Stimulated activated CD4-positive, alpha-beta T cell treated with anti-CD3 and anti-CD28 coated beads, Interleukin-15, amount 100 ng/mL, for 48 hours (primary cell): ENCODE measurements around the gene DNMBP.
"Not testable (repeated sequence)": the region's sequence is repeated elsewhere in the genome, so short reads cannot be mapped to it uniquely, and the experiment has no call there.

Source experiments
- DNase-seq, 2 donors: peaks; one replicate each; pipeline ENCODE4 v3.0.0-alpha.2; 2020; ENCODE audit warnings: low read depth in 2 of 2

The DNMBP gene

DNA sequence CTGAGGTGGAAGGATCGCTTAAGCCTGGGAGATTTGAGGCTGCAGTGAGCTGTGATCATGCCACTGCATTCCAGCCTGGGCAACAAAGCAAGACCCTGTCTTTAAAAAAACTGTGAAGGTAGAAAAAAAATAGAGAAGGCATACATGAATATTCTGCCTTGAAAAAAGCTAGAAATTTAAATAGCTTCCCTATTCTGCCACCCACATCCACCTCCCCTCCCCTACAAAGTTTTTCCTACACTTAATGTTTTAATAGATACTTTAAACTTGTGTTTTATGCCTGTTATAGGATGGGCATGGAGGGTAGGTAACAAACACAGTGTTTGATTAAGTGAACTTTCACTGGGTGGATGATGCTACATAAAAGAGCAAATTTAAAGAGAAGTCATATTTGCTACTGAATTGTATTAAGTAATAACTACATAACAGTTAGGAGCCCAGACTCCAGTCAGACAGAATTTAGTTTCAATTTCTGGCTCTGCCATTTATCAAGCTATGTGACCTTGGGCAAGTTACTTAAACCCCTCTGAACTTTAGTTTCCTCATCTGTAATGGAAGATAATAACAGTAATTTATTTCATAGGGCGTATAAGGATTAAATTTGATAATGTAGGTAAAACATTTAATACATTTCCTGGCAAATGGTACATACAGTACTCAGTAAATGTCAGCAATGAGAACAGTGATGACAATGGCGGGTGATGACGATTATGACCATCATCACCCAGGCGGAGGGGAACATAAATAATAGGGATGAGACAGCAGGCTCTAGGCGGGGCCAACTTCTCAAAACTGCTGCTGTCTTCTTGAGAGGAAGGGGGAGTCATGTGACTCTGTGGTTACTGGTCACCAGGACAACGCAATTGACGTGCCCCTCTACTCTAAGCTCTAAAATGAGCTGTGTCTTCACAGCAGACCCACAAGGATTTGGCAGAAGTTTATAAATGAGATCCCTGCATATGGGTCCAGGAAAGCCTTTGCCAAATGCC, 15.8 kb downstream of the DNMBP start:
- peak; percentile 36 to 39 for DNase-seq

DNA sequence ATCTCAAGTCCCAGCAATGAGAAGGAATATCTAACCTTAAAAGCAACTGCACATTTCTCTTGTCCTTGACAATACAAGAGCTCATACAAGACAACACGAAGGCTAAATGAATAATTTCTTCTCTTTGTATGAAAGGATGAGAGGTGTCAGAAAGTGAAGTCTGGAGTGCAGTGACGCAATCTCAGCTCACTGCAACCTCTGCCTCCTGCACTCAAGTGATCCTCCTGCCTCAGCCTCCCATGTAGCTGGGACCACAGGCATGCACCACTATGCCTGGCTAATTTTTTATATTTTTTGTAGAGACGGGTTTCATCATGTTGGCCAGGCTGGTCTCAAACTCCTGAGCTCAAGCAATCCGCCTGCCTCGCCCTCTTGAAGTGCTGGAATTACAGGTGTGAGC, 24.1 kb downstream of the DNMBP start:
- not testable (repeated sequence) for DNase-seq

DNA sequence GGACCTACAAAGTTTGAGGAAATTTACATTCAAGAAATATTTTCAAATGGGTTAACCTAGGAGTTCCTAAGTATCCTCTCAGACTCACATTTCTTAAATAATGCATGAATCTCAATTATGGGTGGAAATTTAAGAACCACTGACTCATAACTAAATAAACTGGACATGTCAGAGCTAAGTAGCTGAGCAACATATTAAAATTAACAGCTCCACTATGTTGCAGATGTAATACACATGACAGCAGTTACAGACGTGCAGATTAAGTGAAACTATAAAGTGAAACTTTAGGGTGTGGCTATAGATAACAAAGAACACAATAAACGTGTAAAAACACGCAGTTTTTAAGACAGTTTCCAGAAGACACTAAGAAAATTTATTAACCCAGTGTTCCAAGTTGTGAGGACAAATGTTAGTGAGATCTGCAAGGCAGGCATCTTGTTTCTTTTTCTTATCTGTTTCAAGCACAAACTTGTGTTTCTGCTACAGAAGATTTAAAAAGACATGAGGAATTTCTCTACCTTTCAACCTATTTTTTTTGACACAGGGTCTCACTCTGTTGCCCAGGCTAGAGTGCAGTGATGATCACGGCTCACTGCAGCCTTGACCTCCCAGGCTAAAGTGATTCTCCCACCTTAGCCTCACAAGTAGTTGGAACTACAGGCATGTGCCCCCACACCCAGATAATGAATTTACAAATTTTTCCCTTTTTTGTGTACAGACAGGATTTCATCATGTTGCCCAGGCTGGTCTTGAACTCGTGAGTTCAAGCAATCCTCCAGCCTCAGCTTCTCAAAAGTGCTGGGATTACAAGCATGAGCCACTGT, 25.3 kb downstream of the DNMBP start:
- DNase-seq: no peak

DNA sequence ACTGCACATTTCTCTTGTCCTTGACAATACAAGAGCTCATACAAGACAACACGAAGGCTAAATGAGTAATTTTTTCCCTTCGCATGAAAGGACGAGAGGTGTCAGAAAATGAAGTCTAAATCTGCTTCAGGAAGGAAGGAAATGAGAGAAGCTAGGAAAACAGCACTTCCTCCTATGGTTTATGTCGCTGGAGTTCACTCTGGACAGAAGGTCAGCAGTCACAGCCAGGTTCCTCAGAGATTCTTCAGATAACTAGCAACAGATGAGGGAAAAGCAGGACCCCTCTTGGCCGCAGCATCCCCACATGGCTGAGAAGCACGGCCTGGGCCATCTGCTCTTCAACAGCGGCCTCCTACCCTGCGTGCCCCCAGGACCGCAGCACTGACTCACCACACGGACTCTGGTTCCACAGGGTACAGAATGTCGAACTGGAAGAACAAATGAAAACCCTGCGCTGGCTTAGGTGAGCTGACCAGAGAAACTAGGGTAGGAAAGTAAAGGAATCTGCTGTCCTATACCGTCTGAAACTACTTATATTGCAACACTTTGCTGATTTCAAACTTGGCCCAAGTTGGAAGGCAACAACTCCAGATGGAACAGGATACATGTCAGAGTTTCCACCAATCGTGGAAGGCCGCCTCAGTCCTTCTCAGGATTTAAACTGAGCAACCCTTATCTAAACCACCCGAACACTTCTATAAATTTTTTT, 26.3 kb downstream of the DNMBP start:
- DNase-seq: no peak

DNA sequence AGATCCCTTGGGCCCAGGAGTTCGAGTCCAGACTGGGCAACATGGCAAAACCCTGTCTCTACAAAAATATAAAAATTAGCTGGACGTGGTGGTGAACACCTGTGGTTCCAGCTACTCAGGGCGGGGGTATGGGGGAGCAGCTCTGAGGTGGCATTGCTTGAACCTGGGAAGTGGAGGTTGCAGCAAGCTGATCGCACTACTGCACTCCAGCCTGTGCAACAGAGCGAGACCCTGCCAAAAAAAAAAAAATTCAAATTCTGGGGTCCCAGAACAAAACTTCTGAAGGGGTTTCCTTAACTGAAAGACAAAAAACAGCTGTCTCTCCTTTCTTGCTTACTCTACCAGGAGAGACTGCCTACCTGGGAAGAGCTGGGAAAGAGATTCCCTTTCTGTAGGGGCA, 27.0 kb downstream of the DNMBP start:
- DNase-seq: no peak

DNA sequence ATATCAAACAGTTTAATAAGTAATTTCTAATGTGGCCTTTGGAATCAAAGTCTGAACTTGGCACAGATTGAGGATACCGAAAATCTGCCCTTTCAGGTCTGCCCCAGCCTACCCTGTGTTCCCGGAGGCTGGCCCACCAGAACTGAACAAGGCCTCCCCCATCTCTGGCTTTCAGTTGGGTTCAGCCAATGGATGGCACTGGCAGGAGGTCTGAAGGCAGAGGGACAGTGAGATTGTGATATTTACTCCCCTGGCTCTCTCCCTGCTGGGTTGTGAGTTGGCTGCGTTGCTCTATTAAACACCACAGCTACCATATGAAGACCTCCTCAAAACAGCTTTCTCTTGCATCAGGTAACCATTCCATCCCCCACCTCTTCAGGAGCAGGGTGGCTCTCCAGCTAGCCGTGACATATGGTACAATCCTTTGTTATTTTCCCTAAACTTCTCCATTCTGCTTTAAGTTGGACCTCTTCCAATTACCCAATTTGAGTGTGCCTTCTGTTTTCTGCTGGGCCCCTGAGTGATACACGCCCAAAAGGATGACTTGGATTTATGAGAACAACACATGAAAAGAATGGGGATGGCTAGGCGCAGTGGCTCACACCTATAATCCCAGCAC, 28.1 kb downstream of the DNMBP start:
- no peak for DNase-seq

DNA sequence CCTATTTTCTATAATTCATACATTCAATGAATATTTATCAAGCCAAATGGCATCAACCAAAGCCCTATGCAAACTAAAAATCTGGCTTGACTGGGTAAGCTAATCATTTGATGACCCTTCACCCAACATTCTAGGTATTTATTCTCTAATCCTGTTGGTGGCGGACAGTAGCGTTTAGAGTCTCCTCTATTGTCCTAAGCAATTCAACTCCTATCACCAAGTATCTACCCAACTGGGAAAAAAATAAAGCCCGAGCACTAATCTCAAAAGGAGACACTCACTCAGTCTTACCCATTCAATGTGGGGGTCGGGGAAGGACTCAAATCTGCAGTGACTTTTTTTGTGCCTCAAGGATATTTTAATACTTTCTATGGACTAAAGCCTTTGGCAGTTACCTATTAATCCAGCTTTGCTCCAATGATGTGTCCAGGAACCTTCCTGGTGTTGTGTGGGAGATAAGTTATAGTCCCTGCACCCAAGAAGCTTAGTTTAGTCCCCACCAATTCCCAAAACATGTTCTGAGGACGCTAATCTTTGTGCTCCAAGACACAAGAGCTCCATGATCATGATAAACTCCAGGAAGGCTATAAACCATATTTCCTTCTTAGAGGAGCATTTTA, 30.6 kb downstream of the DNMBP start:
- DNase-seq: no peak

DNA sequence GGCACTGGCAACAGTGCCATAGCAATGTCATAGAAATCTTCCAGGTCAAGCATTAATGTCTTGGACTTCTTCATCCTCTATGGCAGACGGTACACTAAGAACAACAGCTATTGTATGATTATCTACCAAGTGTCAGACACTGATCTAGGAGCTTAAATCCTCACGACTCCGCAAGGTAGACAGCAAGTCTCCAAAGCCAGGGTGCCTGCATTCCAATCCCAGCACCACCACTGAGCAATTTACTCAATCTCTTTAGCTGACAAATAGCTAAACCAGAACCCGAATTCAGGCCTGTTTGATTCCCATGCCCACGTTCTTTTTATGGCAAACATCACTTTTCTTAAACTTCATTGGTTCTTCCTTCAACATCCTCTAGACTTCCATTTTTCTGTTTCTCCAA, 31.8 kb downstream of the DNMBP start:
- DNase-seq: no peak

DNA sequence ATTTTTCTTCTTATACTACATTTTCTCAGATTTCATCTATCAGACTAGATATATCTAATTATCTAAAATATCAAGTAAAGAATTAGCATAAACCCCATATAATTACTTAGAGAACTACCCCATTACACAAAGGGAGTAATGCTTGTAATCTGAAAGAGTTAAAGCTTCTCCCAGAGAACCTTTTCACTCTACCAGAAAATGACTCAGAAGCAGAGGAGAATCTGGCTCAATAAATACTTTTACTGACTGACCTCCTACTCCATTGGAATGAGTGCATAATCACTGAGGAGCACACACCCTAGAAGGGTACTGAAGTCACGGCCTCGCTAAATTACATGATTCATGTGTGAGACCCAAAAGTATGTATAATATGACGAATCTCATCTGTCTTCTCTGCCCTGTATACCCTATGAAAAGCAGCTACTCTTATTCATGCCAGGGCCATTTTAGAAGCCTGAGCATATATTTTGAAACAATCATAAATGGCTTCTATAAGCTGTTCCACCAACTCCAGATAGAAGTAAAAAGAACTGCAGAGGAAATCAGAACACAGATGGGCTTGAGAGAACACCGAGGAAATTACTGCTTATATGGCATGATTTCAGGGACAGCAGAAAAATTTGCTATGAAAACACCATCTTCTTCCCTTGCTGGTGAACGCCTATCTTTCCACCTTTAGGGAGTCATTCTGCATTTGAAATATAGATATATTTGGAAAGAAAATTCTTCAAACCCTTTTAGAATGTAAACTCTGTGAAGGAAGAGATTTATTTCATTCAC, 32.7 kb downstream of the DNMBP start:
- no peak for DNase-seq

DNA sequence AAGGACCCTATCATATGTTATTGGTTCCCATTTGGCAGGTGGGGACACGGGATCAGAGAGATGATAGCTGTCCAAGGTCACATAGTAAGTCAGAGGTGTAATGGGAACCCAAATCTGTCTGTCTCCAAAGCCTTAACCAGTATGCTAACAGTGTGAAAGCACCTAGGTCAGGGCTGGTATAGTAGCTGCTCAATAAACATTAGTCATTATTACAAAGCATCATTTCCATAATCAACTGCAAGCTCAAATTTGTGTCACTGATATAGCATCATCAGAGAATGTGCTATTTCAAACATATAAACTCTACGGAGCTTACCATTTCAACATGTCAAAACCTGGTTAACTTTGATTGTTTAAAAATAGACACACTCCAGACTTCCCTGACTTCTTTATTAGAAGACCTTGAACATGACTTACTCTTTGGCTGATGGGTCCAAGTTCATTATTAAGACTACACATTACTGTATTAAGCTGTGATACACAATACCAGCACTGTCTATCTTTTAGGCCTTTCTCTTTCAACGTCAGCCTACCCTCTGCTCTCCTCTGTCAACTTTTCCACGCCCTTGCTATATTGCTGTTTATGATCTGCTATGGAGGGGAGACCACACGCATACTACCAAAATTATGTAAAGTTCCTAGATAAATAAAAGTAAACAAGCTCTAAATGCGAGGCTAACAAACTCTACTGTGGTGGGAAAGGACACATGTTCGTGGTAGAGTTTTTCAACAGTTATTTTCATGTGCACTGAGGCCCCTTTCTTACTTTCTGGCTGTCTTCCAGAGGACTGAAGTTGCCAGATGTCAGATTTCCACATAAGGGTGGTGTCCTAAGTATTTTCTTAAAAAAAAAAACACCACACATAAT, 33.6 kb downstream of the DNMBP start:
- no peak for DNase-seq

DNA sequence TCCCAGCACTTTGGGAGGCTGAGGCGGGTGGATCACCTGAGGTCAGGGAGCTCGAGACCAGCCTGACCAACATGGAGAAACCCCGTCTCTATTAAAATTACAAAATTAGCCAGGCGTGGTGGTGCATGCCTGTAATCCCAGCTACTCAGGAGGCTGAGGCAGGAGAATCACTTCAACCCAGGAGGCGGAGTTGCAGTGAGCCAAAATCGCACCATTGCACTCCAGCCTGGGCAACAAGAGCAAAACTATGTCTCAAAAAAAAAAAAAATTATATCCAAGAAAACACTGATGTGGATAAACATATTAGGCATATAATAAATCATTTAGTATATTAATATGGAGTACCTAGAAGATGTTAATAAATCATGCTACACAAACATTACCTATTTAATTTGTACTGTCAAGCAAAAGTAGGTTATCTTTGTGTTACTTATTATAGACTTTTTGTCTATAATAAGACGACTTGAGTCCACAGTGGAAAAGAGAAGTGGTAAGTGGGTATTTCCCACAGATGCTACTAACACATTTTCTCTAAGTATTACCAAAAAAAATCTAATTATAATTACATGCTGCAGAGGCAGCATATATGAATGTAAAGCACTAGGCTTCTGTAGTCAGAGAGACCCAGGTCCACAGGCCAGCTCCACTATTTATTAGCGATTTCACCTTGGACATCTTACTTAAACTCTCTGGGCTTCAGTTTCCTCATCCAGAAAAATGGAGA, 34.5 kb downstream of the DNMBP start:
- DNase-seq: no peak

DNA sequence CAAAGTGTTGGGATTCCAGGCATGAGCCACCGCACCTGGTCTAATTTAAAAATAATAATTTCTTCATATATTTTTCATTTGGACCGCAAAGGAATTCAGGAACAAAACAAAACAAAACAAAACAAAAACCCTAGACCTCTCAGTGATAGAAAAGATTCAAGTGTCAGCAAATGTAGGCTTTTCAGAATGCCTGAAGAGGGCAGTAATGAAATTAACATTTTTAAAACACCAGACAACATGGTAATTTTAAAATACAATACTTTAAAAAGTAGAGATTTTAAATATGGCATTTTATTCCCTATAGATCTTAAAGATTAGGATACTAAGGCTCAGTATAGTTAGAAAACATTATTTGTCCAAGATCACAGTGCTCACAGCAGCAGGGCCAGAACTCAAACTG, 36.6 kb downstream of the DNMBP start:
- DNase-seq: no peak

DNA sequence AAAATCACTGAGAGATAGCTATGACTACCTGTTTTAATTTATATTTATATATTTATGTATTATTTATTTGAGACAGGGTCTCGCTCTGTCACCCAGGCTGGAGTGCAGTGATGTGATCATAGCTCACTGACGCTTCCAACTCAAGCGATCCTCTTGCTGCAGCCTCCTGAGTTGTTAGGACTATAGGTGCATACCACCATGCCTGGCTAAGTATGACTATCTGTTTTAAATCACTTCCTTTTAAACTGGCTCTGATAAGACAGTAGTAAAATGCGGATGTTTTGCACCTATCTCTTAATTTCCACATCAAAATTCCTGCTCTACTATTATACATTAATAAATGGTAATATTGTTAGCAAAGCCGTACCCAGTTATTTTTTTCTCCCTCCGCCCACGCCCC, 41.8 kb downstream of the DNMBP start:
- no peak for DNase-seq

DNA sequence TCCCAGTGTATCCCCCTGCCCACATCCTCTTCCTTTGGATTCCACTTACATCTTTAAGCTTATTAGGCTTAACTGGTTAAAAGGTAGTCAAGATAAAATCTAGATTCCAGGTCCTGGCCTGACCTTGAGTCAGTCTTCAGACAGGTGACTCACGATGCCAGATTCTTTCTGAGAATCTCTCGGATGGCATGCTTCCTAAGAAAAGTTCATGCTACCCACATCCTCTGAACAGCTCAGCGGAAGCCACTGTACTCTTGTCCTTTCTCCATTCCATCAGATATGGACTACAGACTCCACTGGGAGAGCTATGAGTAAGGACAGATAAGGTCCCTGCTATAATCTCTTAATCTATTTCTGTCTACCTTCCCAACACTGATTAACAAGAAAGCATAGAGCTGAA, 43.4 kb downstream of the DNMBP start:
- DNase-seq: no peak

DNA sequence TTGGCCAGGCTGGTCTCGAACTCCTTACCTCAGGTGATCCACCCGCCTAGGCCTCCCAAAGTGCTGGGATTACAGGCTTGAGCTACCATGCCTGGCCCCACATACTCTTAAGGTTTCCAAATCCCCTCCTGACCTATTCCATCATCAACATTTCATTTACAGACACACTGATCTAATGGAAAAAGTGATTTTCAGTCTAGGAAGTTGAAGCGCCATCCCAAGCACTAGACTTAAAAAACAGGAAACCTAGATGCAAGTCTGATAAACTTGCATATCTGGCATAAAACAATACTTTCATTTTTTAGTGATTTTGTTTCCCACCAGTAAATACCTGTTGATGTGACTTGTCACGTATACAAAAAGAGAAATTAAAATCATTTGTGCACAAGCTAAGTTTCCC, 44.0 kb downstream of the DNMBP start:
- no peak for DNase-seq

DNA sequence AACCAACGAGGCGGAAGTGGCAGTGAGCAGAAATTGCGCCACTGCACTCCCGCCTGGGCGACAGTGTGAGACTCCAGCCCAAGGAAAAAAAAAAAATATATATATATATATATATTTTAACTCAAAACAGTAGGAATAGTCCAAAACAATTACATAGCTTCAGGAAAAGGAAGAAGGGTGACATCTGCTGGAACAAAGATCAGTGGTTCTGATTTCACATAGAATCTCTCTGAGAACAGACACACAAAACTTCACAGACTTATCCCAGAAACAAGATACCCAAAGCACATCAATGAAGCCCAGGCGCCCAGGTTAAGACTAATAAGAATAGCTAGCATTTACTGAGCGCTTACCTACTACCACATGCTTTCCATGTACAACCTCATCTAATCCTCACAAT, 45.0 kb downstream of the DNMBP start:
- DNase-seq: no peak

DNA sequence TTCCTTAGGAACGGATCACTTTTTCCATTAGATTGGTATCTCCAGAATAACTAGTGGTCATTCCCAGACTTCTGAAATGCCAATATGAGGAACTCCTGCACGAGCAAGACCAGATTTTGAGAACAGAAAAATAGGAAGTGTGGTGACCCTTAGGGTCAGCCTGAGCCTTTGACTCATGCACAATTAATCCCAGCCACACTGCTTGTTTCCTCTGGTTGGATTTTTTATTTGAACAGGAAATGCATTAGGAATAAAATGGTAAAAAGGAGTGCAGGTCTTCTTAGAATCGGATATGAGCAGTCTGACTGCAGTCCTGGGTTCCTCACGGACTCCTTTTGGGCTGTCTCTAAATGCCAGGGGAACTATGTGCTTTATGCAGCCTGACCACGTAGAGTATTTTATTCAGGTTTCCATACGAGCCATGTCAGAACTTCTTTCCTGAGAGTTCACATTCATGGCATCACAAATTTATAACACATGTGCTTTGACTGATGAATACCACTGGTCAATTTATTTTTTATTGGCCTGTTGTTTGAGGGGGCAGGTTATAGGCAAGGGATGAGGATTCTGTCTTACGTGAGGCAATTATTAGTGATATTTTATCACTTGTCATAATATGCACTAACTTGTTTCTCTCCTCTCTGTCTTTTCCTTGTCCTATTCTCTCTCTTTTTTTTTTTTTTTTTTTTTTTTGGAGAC, 46.1 kb downstream of the DNMBP start:
- not testable (repeated sequence) for DNase-seq

DNA sequence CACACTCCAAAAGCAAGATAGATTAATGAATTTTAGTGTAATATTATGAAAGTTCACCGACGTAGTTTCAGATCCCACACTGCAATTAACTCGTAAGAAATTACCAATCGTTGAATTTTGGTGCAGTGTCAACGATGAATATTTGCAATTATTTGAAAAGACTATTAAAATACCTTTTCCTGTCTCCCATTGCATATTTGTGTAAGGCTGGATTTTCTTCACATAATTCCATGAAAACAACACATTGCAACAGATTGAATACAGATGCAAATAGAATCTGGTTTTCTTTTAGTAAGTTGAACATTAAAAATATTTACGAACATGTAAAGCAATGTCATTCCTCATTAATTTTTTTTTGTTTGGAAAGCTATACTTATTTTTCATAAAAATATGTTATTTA, 50.9 kb downstream of the DNMBP start:
- no peak for DNase-seq
